ENCODE measurements around the gene MBNL3. TPM values are rescaled to one million over a fixed set of nuclear protein-coding genes. Genes with fewer than 3 reads are reported as not detected.
A peak's percentile ranks its signal among the peaks of the same experiment; 100 is the strongest.

The MBNL3 gene, protein sequence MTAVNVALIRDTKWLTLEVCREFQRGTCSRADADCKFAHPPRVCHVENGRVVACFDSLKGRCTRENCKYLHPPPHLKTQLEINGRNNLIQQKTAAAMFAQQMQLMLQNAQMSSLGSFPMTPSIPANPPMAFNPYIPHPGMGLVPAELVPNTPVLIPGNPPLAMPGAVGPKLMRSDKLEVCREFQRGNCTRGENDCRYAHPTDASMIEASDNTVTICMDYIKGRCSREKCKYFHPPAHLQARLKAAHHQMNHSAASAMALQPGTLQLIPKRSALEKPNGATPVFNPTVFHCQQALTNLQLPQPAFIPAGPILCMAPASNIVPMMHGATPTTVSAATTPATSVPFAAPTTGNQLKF
- 10 to 100 TPM; 17.2 to 51.4 (median 40.6) TPM for total RNA-seq
- long read RNA-seq, donor 1, partial matches to known transcripts, result 0 of 2 reads
- long read RNA-seq, donor 1, other reads (novel, unspliced or antisense), result 2 of 2 reads
- long read RNA-seq, donor 2, partial matches to known transcripts, result 0 of 6 reads
- long read RNA-seq, donor 2, other reads (novel, unspliced or antisense), result 5 of 6 reads

DNA sequence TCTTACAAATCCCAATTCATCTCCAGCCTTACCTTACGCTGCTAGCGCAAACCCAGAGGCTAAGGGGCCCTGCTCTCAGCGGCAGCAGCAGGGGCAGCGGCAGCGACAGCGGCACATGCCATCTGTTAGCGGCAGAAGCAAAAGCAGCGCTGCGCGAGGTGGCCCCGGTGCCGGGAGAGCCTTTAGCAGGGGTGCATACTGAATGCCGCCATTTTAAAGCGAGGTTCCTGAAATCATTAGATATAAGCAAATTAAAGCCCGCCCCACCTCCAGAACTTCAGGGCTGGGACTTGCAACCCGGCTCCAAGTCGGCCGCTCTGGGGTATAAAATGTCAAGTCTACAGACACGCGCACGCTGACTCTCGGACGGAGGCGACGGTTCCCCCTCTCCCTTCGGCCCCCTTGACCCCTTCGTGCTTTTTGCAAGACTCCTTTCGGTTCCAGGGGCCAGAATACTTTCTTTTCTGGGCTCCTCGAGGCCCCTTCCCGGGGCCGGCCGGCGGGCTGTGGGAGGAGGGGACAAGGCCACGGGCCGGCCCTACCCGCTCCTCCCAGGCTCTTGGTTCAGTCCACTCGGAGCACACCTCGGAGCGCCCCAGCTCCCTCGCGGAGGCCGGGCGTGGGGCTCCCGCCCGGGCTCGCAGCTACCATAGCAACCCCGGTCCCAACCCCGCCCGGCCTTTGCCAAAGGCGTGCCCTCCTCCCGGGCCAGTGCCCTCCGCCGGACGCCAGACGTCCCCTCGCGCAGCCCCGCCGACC is at the start of gene MBNL3:
TSS of gene MBNL3 (minus strand) at position 220 of the 759 bp plus-strand sequence. CDS start 49,427 bp downstream, outside the sequence.
- TF ChIP-seq, protein P1, sequence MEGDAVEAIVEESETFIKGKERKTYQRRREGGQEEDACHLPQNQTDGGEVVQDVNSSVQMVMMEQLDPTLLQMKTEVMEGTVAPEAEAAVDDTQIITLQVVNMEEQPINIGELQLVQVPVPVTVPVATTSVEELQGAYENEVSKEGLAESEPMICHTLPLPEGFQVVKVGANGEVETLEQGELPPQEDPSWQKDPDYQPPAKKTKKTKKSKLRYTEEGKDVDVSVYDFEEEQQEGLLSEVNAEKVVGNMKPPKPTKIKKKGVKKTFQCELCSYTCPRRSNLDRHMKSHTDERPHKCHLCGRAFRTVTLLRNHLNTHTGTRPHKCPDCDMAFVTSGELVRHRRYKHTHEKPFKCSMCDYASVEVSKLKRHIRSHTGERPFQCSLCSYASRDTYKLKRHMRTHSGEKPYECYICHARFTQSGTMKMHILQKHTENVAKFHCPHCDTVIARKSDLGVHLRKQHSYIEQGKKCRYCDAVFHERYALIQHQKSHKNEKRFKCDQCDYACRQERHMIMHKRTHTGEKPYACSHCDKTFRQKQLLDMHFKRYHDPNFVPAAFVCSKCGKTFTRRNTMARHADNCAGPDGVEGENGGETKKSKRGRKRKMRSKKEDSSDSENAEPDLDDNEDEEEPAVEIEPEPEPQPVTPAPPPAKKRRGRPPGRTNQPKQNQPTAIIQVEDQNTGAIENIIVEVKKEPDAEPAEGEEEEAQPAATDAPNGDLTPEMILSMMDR (IDR thresholded peaks at IDR 0.05), result no peak
- ATAC-seq, result peak; percentile 90
- H3K9me3 ChIP-seq, result no peaks in the 10 kb centered on the region
- intact Hi-C loops (cut with DNase I, micrococcal nuclease), result no loop called here
- H3K4me3 ChIP-seq, result peak within 1 kb of the TSS; percentile 32
- peaks cover 11% of the 10 kb centered on the region for H3K4me1 ChIP-seq (ENCODE audit: low read depth)
- H3K36me3 ChIP-seq (ENCODE audit: low read depth), result no peaks in the 10 kb centered on the region
- DNase-seq, result peak; percentile 72 to 89 (median 85)

DNA sequence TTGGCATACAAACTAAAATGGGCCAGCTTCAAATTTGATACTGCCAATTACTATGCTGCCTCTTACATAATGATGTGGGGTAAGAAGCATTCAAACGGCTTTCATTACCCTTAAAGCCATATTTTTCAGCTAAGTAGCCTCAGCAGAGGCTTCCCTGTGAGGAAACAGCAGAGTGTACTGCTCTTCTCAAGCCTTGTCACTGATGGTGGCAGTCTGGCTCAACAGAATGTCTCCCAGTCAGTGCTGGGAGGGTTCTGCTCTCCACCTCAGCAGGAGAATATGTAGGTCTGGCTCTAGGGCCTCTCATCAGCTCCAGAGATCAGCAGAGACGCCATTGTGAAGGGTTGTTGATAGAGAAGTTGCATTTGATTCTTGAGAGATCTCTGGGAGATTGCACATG is 44.6 kb upstream of the MBNL3 start:
- Histone ChIP-seq H3K4me3 (no peak overlapping the region), H3K9me3 (no peaks in the 10 kb centered on the region), H3K36me3 (ENCODE audit: low read depth) (no peaks in the 10 kb centered on the region), H3K4me1 (ENCODE audit: low read depth) (no peaks in the 10 kb centered on the region)
- DNase-seq, result no peak
- TF ChIP-seq, protein P1 (IDR thresholded peaks at IDR 0.05), result no peak
- intact Hi-C loops (cut with DNase I, micrococcal nuclease), result no loop called here
- no peak for ATAC-seq

DNA sequence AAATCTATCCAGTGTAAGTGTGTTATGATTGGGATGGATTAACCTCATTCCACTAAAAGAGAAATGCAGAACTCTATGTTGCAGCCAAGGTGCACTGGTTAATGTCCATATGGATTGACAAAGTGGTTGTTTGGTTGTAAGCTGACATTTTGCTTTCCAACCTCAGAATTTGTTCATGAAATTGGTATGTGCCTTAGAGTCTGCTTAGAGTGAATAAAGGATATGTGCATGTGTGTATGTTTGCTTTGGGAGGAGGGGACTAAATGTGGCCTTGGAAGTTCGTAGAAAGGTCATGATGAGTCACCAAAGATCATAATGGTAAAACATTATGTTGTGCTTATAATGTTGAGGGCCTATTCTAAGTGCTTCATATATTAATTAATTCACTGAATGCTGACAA is 44.1 kb upstream of the MBNL3 start:
- Histone ChIP-seq H3K36me3 (ENCODE audit: low read depth) (no peaks in the 10 kb centered on the region), H3K4me1 (ENCODE audit: low read depth) (no peaks in the 10 kb centered on the region), H3K9me3 (no peaks in the 10 kb centered on the region), H3K4me3 (no peak overlapping the region)
- no peak for DNase-seq
- intact Hi-C loops (cut with DNase I, micrococcal nuclease), result no loop called here
- TF ChIP-seq, protein P1 (IDR thresholded peaks at IDR 0.05), result no peak
- no peak for ATAC-seq

DNA sequence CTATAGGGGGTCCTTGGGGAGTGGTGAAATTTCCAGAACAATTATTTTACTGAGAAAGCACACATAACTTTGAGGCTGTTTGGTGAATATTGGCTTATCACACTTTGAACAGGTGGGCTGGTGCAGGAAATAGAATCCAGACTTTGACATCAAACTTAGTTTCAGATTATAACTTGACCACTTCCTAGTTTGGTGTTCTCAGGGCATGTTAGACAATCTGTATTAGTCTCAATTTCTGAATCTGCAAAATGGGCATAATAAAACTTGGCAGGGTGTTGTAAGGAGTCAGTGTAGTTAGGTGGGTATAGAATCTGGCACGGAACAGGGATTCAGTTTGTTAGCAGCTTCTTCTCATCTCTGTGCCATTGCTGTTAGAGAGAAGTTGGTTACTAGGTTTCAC is 43.3 kb upstream of the MBNL3 start:
- H3K9me3 ChIP-seq, result no peaks in the 10 kb centered on the region
- no peak overlapping the region for H3K4me3 ChIP-seq
- H3K4me1 ChIP-seq (ENCODE audit: low read depth), result no peaks in the 10 kb centered on the region
- no peaks in the 10 kb centered on the region for H3K36me3 ChIP-seq (ENCODE audit: low read depth)
- DNase-seq (no peak), ATAC-seq (no peak)
- TF ChIP-seq, protein P1 (IDR thresholded peaks at IDR 0.05), result no peak
- intact Hi-C loops (cut with DNase I, micrococcal nuclease), result no loop called here

DNA sequence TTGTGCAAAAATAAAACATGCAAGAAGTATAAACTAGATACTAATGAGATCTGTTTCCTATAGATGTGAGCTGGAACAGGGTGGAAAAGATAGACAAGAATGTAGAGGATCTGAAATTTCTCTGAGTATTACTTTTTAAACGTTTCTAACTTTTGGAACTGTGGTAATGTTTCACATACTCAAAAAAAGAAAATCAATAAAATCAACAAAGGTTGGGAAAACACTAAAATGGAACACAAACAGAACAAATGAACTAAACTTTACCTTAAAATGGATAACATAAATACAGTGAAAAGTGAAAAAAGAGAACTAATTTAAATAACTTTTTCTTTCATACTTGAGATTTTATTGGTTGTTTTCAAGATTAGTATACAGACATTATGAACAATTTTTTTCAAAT is 32.0 kb upstream of the MBNL3 start:
- Histone ChIP-seq H3K4me1 (ENCODE audit: low read depth) (no peaks in the 10 kb centered on the region), H3K36me3 (ENCODE audit: low read depth) (no peaks in the 10 kb centered on the region), H3K4me3 (no peak overlapping the region), H3K9me3 (no peaks in the 10 kb centered on the region)
- no peak for DNase-seq
- intact Hi-C loops (cut with DNase I, micrococcal nuclease), result no loop called here
- ATAC-seq, result no peak
- TF ChIP-seq, protein P1 (IDR thresholded peaks at IDR 0.05), result no peak
